ENCODE measurements around the gene FAM50B. TPM values are rescaled to one million over a fixed set of nuclear protein-coding genes. Genes with fewer than 3 reads are reported as not detected.
A peak's percentile ranks its signal among the peaks of the same experiment; 100 is the strongest.

FAM50B gene
- total RNA-seq (2012; rRNA removed) (3.9 and 4.1 TPM in 2 replicates), polyA plus RNA-seq (2012; rRNA removed) (7.4 and 8.0 TPM in 2 replicates), Bru-seq, nascent RNA (percentile 37 among the genes with signal in this experiment), BruChase-seq, experiment 1, labeled RNA remaining after a 6-hour chase (percentile 39 among the genes with signal in this experiment), BruChase-seq, experiment 2, labeled RNA remaining after a 2-hour chase (percentile 41 among the genes with signal in this experiment)
- 6.4 and 11.4 TPM in 2 replicates for polyA plus RNA-seq (2012; cell fraction: cytosol; rRNA removed)
- 3.2 and 5.5 TPM in 2 replicates for polyA plus RNA-seq (2012; cell fraction: nucleus; rRNA removed; ENCODE audit: low replicate concordance)
- long read RNA-seq, transcript FAM50B-202 (1 exons, 1,935 nt): major isoform, 10 of 13 reads
- long read RNA-seq, partial matches to known transcripts: 0 of 13 reads
- long read RNA-seq, other reads (novel, unspliced or antisense): 0 of 13 reads

DNA sequence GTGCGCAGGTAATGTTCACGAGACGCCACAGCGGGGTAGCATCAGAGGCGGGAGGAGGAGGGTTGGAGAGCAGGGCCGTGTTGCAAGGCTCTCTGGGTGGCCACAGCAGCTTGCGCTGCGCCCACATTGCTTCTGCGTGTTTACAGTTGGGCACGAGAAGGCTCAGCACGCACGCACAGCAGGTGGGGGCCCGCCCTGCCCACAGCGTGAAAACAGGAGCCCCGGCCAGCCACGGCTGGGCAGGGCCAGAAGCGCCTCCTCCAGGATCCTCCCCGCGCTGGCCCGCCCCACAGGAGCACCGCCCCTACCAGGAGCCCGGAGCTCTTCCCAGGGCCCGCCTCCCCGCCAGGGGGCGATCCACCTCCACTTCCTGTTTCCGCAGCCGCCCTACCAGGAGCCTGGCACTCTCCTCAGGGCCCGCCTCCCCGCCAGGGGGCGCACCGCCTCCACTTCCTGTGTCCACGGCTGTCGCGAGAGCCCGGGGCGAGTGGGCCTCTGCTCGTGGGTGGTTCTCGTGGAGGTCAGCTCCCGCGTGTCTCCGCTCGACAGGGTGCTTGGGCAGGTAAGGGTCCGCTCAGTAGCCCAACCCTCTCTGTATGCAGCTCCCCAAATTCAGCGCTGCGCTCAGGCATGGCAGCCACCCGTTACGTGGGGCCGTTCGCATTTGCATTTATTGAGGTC, at the start of gene FAM50B:
Gene FAM50B (plus strand): TSS at position 449 of the 681 bp plus-strand sequence. CDS start 439 bp downstream, outside the sequence.
- Histone ChIP-seq H3K9ac (ENCODE audit: low read depth, low read length) (peak within 1 kb of the TSS; percentile 65), H2BK5ac (ENCODE audit: low read depth, low read length, poor library complexity, severe bottlenecking) (peak within 1 kb of the TSS; percentile 61), H3K14ac (replicated peaks; ENCODE audit: low read depth, low read length) (peak within 1 kb of the TSS; percentile 88), H3K36me3 (ENCODE audit: control insufficient read depth, insufficient read depth, low read length) (no peaks in the 10 kb centered on the region), H3K23ac (ENCODE audit: low read depth, low read length) (peak within 1 kb of the TSS; percentile 79), H4K8ac (ENCODE audit: low read depth in 2 of 2, low read length in 2 of 2) (peak within 1 kb of the TSS; percentile 93 to 98), H3K27ac (ENCODE audit: insufficient read depth, low read length) (peak within 1 kb of the TSS; percentile 69), H3K4me1 (ENCODE audit: control insufficient read depth, insufficient read depth, low read length) (peaks cover 8% of the 10 kb centered on the region; the same call in 1 of the 2 replicates), H3K27me3 (ENCODE audit: control insufficient read depth, insufficient read depth, low read length) (no peaks in the 10 kb centered on the region), H3K4me2 (ENCODE audit: low read depth, low read length) (peak within 1 kb of the TSS; percentile 91), H4K91ac (ENCODE audit: insufficient read depth, low read depth, low read length) (peak within 1 kb of the TSS; percentile 78), H3K9me1 (ENCODE audit: insufficient read depth, low read length) (0 out of 2 replicates have a peak, but pooled peaks cover 2% of the 10 kb centered on the region), H3K4me3 (ENCODE audit: insufficient read depth, low read depth, low read length) (peak within 1 kb of the TSS; percentile 65), H3K18ac (ENCODE audit: low read depth, low read length) (peak within 1 kb of the TSS; percentile 59), H4K20me1 (ENCODE audit: insufficient read depth, low read length) (no peaks in the 10 kb centered on the region), H2AK5ac (ENCODE audit: low read depth, low read length) (peak within 1 kb of the TSS; percentile 58), H2BK120ac (ENCODE audit: low read depth, low read length) (peak within 1 kb of the TSS; percentile 63), H3K79me1 (ENCODE audit: low read depth in 1 of 2, low read length in 2 of 2) (peaks cover 0 to 7% of the 10 kb centered on the region in 2 experiments; a peak in 1 of 4 replicates), H2AFZ (replicated peaks; ENCODE audit: low read length, poor library complexity) (peak within 1 kb of the TSS; percentile 94), H3K4ac (ENCODE audit: low read depth, low read length) (peak within 1 kb of the TSS; percentile 86), H3K56ac (ENCODE audit: extremely low read depth, insufficient read depth, low read length) (peak within 1 kb of the TSS; percentile 25; the same call in 1 of the 2 replicates), H2AK9ac (replicated peaks; ENCODE audit: low read depth, low read length, poor library complexity) (peak within 1 kb of the TSS; percentile 67), H2BK15ac (ENCODE audit: low read depth, low read length) (peak within 1 kb of the TSS; percentile 78; the same call in 2 of the 3 replicates), H2BK20ac (ENCODE audit: low read depth, low read length) (peak within 1 kb of the TSS; percentile 82), H4K5ac (ENCODE audit: low read depth, low read length) (peak within 1 kb of the TSS; percentile 89), H3K9me3 (ENCODE audit: control insufficient read depth, insufficient read depth, low read length) (no peaks in the 10 kb centered on the region)
- ChIA-PET POLR2A (ENCODE audit: unreplicated experiment) (interaction anchor here (0.6 kb wide), 1 partner anchor 1582 kb away, joined by 3 read pairs; no protein-coding TSS in a partner anchor), CTCF (interaction anchor here (0.5 to 2.5 kb wide), 19 partner anchors 16 to 230 kb away, joined by 3 to 25 read pairs (median 5); no protein-coding TSS in a partner anchor)
- dilution Hi-C loops (cut with HindIII; ENCODE audit: low sequenced_read_pairs, unreplicated experiment): no loop called here
- DNase-seq (peak; percentile 80), ATAC-seq (ENCODE audit: low read depth) (peak; percentile 96)
- WGBS, 2 experiments (ENCODE audit: extremely low coverage in 2 of 2, insufficient read length in 1 of 2): 55% methylated on average over 26 of the region's 49 CpGs; no CpG with 5 or more reads in 1 of the 2 experiments
- intact Hi-C loops (cut with micrococcal nuclease): loop anchor here (1.0 to 5.0 kb wide), 6 partner anchors 79 to 318 kb away; no protein-coding TSS in a partner anchor
- no TSS peak for BruUV-seq (replicated peaks)
- in situ Hi-C loops (cut with MboI; ENCODE audit: low sequenced_read_pairs): loop anchor here (5.0 kb wide), 1 partner anchor 102 kb away; no protein-coding TSS in a partner anchor
- TF ChIP-seq ELK1 (IDR thresholded peaks at IDR 0.05; ENCODE audit: borderline replicate concordance, low read depth, low read length) (no peak), SMC3 (IDR thresholded peaks at IDR 0.05; ENCODE audit: low read depth, low read length) (peak; percentile 98), CEBPB (IDR thresholded peaks at IDR 0.05; ENCODE audit: low read depth, low read length) (peak; percentile 44; the same call in 1 of the 2 replicates), RCOR1 (IDR thresholded peaks at IDR 0.05; ENCODE audit: insufficient replicate concordance, low read length) (no peak), USF2 (IDR thresholded peaks at IDR 0.05; ENCODE audit: low read depth, low read length) (no peak), MAZ (IDR thresholded peaks at IDR 0.05; ENCODE audit: borderline replicate concordance, low read depth, low read length) (peak; percentile 84; the same call in 1 of the 2 replicates), FOS (IDR thresholded peaks at IDR 0.05; ENCODE audit: low read depth, low read length) (no peak), MXI1 (IDR thresholded peaks at IDR 0.05; ENCODE audit: borderline replicate concordance, low read depth, low read length) (peak; percentile 22; the same call in 1 of the 2 replicates), BHLHE40 (IDR thresholded peaks at IDR 0.05; ENCODE audit: low read depth, low read length) (peak; percentile 93)
- TF ChIP-seq, protein P1, sequence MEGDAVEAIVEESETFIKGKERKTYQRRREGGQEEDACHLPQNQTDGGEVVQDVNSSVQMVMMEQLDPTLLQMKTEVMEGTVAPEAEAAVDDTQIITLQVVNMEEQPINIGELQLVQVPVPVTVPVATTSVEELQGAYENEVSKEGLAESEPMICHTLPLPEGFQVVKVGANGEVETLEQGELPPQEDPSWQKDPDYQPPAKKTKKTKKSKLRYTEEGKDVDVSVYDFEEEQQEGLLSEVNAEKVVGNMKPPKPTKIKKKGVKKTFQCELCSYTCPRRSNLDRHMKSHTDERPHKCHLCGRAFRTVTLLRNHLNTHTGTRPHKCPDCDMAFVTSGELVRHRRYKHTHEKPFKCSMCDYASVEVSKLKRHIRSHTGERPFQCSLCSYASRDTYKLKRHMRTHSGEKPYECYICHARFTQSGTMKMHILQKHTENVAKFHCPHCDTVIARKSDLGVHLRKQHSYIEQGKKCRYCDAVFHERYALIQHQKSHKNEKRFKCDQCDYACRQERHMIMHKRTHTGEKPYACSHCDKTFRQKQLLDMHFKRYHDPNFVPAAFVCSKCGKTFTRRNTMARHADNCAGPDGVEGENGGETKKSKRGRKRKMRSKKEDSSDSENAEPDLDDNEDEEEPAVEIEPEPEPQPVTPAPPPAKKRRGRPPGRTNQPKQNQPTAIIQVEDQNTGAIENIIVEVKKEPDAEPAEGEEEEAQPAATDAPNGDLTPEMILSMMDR (conservative IDR thresholded peaks at IDR 0.05; ENCODE audit: low read depth, low read length): peak; percentile 99

Data from IMR-90 (cell line).